HepG2 (cell line): ENCODE results near the gene FGF1. TPM values are rescaled to one million over a fixed set of nuclear protein-coding genes. Genes with fewer than 3 reads are reported as not detected.

Experiments
- ATAC-seq: fragments of 200-7000 bp; cut with Tn5 transposase; 3 replicates; pipeline ENCODE4 v1.9.1; 2020; ENCODE audit warnings: mild to moderate bottlenecking, moderate library complexity
- BruUV-seq: library from RNA; stranded (reverse); fragments of 400-500 nt; replicated peaks from 2 replicates; lab custom pipeline; 2021; lab: Mats Ljungman, UMichigan
- CTCF ChIA-PET: fragments of 300-600 bp; formaldehyde crosslinking; extraction: SDS; loops from one replicate; lab custom pipeline; 2021; ENCODE audit warnings: low total read pairs, inconsistent platforms, low intra/inter-chr PET ratio; lab: Yijun Ruan, JAX
- POLR2A ChIA-PET: fragments of 350-600 bp; sonication (Branson Sonifier 250); formaldehyde crosslinking; loops from one replicate; lab custom pipeline; 2020; ENCODE audit warnings: antibody characterized with exemption, inconsistent platforms; lab: Yijun Ruan, JAX
- DNase-seq: peaks from one replicate; pipeline ENCODE4 v3.0.0-alpha.2; 2015; ENCODE audit warnings: low spot score
- FAIRE-seq: peaks from 3 replicates; lab custom pipeline; 2011; peaks lifted over from hg19 to GRCh38; lab: Jason Lieb, UNC
- H2AFZ ChIP-seq: one replicate; pipeline ENCODE4 v1.6.1; 2011; ENCODE audit warnings: low read length, inconsistent platforms
- H3K27ac ChIP-seq: fragments of 300-600 bp; 3 replicates; pipeline ENCODE4 v1.8.0; 2011; ENCODE audit warnings: mixed run types, mild to moderate bottlenecking, mixed read lengths, low read length, inconsistent platforms; ENCODE audit not compliant: insufficient read depth; ENCODE audit errors: extremely low read length
- H3K27me3 ChIP-seq, 2 experiments: fragments of 200-600 bp in 1 of 2; 2 replicates in 1 of 2; 3 replicates in 1 of 2; pipeline versions ENCODE4 v1.6.0 to v1.8.0; 2011; ENCODE audit warnings: low read length in 2 of 2, mild to moderate bottlenecking in 2 of 2, moderate library complexity in 2 of 2, inconsistent platforms in 1 of 2; ENCODE audit not compliant: insufficient read depth in 2 of 2, control insufficient read depth in 1 of 2
- H3K36me3 ChIP-seq, 2 experiments: fragments of 200-600 bp in 1 of 2; replicated peaks in 1 of 2; 2 replicates in 1 of 2; 3 replicates in 1 of 2; pipeline versions ENCODE4 v1.5.1 to v1.8.0; 2011; ENCODE audit warnings: low read length in 2 of 2, inconsistent platforms in 1 of 2; ENCODE audit not compliant: insufficient read depth in 2 of 2, control insufficient read depth in 1 of 2
- H3K4me1 ChIP-seq: 2 replicates; pipeline ENCODE4 v1.5.1; 2012; ENCODE audit warnings: low read length, inconsistent platforms; ENCODE audit not compliant: insufficient read depth
- H3K4me2 ChIP-seq: 2 replicates; pipeline ENCODE4 v1.6.0; 2011; ENCODE audit warnings: low read depth, low read length, inconsistent platforms
- H3K4me3 ChIP-seq, 3 experiments: fragments of 200-600 bp in 1 of 3; sonication (generic), shearing (Covaris generic) in 1 of 3; replicated peaks in 1 of 3; 2 replicates each; pipeline ENCODE4 v1.5.1; 2011 to 2016; ENCODE audit warnings: low read length in 3 of 3, inconsistent platforms in 2 of 3, low read depth in 2 of 3, mild to moderate bottlenecking in 2 of 3, control low read depth in 1 of 3, mixed read lengths in 1 of 3; ENCODE audit not compliant: insufficient read depth in 1 of 3
- H3K79me2 ChIP-seq: one replicate; pipeline ENCODE4 v1.6.1; 2011; ENCODE audit warnings: low read length, inconsistent platforms; ENCODE audit not compliant: insufficient read depth
- H3K9ac ChIP-seq: 2 replicates; pipeline ENCODE4 v1.6.0; 2011; ENCODE audit warnings: mild to moderate bottlenecking, low read depth, low read length, inconsistent platforms; ENCODE audit not compliant: insufficient read depth
- H3K9me3 ChIP-seq: 2 replicates; pipeline ENCODE4 v1.5.1; 2012; ENCODE audit warnings: mild to moderate bottlenecking, low read length
- H4K20me1 ChIP-seq: 2 replicates; pipeline ENCODE4 v1.6.0; 2011; ENCODE audit warnings: inconsistent platforms, mild to moderate bottlenecking, low read length, moderate library complexity; ENCODE audit not compliant: insufficient read depth
- HOXD1 ChIP-seq: sonication (generic); formaldehyde crosslinking; IDR thresholded peaks from 2 replicates; pipeline ENCODE4 v1.5.0; 2020; ENCODE audit warnings: missing genetic modification reagents
- RNF2 ChIP-seq: fragments of 450-650 bp; conservative IDR thresholded peaks from 2 replicates; pipeline ENCODE4 v1.6.1; 2016; ENCODE audit warnings: low read depth
- SP2 ChIP-seq: sonication (generic); formaldehyde crosslinking; IDR thresholded peaks from 2 replicates; pipeline ENCODE4 v1.5.1; 2020; ENCODE audit warnings: mild to moderate bottlenecking, missing genetic modification reagents
- ZBTB21 ChIP-seq: sonication (generic); formaldehyde crosslinking; IDR thresholded peaks from 2 replicates; pipeline ENCODE4 v1.4.0; 2020; ENCODE audit warnings: missing genetic modification reagents
- ZNF451 ChIP-seq: sonication (generic); formaldehyde crosslinking; IDR thresholded peaks from 2 replicates; pipeline ENCODE4 v1.5.0; 2020; ENCODE audit warnings: mild to moderate bottlenecking, missing genetic modification reagents
- WGBS: methylation state at CpG from one replicate; pipeline ENCODE4 v1.1.6; 2017; ENCODE audit warnings: low lambda C conversion rate; 5-methylcytosine and 5-hydroxymethylcytosine counted together
- in situ Hi-C: cut with HindIII; loops from 2 replicates; pipeline ENCODE4 v1.10.0; 2017; ENCODE audit warnings: low pct_unique_long_range_greater_than_20kb; ENCODE audit not compliant: extremely low pct_ligation_motif_present
- intact Hi-C: fragments of 100-400 bp; cut with micrococcal nuclease; formaldehyde crosslinking; loops from one replicate; pipeline ENCODE4 v1.10.0; 2022; ENCODE audit not compliant: unreplicated experiment
- polyA plus RNA-seq, 8 experiments: library from polyadenylated mRNA; depleted of rRNA in 3 of 8; stranded (reverse) in 7 of 8; unstranded in 1 of 8; fragments of >200 nt; fragmentation: Illumina TruSeq in 4 of 8; extraction: Trizol in 4 of 8; gene quantifications; 2 replicates each; pipeline versions ENCODE4 v1.2.1 to v1.2.3, GENCODE V29; 2011 to 2016; ENCODE audit warnings: low read depth in 4 of 8, missing spikeins in 1 of 8, mixed read lengths in 1 of 8; ENCODE audit not compliant: insufficient read depth in 1 of 8
- total RNA-seq, 5 experiments: library from RNA; depleted of rRNA; stranded (reverse); fragments of >200 nt; fragmentation: Illumina TruSeq; extraction: Trizol; gene quantifications; 2 replicates each; pipeline ENCODE4 v1.2.3, GENCODE V29; 2016; ENCODE audit warnings: low read depth in 1 of 5
- TF ChIP-seq, protein P1 (sequence below): sonication (generic); formaldehyde crosslinking; IDR thresholded peaks from 2 replicates; pipeline ENCODE4 v1.4.0; 2020; ENCODE audit warnings: missing genetic modification reagents
- TF ChIP-seq, protein P2 (sequence below): sonication (generic); formaldehyde crosslinking; IDR thresholded peaks from 2 replicates; pipeline ENCODE4 v1.5.0; 2020; ENCODE audit warnings: missing genetic modification reagents
- TF ChIP-seq, protein P3 (sequence below): sonication (generic); formaldehyde crosslinking; IDR thresholded peaks from 2 replicates; pipeline ENCODE4 v1.5.0; 2020; ENCODE audit warnings: missing genetic modification reagents, mild to moderate bottlenecking, borderline replicate concordance
- TF ChIP-seq, protein P4 (sequence below): sonication (generic); formaldehyde crosslinking; IDR thresholded peaks from 2 replicates; pipeline ENCODE4 v1.5.1; 2020; ENCODE audit warnings: missing genetic modification reagents, mild to moderate bottlenecking, borderline replicate concordance

The FGF1 gene
- total and polyA plus RNA-seq, 2 of the 13 experiments (the other 11 are each of a cell fraction or from before 2014, with no cell fraction given), result not detected

DNA sequence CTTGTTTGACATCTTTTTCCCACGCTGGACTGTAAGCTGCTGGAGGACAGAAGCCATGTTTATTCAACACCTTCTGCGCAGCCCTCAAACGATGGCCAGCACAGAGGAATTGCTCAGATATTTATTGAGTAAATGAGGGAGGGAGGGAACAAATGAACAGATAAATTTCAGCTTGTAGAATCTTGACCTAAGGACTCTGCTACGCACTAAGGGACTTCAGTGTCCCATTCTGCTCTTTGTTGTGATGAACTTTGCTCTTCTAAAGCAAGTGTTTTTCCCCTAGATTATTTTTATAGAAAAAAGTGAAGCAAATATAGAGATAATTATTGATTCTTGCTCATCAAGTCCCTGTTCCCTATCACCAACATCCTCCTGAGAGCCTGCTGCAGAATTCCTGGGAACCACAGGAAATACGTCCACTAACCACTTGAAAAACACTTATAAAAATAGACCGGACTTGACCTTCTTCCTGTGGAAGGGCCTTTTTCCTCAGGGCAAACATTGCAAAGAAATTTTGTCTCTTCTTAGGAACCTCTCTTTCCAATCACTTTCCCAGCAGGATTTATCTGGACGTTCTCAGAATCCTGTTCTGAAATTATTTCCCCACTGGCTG lies 54.9 kb downstream of the FGF1 start (continued):
- TF ChIP-seq, protein P1, sequence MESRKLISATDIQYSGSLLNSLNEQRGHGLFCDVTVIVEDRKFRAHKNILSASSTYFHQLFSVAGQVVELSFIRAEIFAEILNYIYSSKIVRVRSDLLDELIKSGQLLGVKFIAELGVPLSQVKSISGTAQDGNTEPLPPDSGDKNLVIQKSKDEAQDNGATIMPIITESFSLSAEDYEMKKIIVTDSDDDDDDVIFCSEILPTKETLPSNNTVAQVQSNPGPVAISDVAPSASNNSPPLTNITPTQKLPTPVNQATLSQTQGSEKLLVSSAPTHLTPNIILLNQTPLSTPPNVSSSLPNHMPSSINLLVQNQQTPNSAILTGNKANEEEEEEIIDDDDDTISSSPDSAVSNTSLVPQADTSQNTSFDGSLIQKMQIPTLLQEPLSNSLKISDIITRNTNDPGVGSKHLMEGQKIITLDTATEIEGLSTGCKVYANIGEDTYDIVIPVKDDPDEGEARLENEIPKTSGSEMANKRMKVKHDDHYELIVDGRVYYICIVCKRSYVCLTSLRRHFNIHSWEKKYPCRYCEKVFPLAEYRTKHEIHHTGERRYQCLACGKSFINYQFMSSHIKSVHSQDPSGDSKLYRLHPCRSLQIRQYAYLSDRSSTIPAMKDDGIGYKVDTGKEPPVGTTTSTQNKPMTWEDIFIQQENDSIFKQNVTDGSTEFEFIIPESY (CRISPR knock-in tag), result no peak
- no peak for TF ChIP-seq ZBTB21 (CRISPR knock-in tag)
- TF ChIP-seq, protein P2, sequence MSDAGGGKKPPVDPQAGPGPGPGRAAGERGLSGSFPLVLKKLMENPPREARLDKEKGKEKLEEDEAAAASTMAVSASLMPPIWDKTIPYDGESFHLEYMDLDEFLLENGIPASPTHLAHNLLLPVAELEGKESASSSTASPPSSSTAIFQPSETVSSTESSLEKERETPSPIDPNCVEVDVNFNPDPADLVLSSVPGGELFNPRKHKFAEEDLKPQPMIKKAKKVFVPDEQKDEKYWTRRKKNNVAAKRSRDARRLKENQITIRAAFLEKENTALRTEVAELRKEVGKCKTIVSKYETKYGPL (CRISPR knock-in tag), result no peak
- no peak for TF ChIP-seq ZNF451
- no peak for TF ChIP-seq SP2 (CRISPR knock-in tag)
- no peak for TF ChIP-seq RNF2
- TF ChIP-seq HOXD1 (CRISPR knock-in tag), result no peak

DNA sequence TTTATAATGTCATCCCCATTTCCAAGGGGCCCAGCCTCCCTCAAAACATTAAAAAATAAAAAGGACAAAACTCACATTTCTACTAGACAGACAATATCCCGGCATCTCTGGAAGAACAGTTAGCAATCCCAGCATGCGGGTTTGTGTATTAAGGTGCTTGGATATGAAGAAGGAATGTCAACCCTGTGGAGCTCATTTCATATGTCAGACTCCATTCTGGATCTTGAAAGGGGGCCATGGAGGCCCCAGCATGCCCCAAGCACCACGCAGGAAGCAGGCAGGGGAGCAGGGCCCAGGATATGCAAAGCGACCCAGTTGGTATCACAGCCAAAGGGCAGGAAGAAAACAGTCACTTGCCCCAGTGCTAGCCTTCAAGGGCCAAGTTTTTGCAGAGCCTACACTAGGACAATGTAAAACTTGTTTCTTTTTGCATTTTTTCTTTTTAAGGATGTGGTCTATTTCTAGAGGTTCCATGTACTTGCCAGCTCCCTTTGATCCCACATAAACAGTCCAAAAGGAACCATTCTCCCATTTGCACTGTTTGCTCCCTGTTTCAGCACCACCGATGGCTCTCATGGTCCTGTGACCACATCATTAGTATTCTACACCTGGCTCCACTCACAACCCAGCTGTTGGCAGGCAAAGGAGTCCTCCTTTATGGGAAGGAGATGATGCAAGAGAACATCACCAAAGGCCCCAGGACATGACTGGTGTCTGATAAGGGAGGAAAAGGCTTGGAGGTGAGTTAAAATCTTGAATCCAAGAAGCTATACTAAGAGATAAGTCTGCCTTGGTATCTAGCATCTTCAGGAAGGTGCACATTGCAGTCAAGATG lies 58.3 kb downstream of the FGF1 start:
- H3K36me3 ChIP-seq, result no peaks in the 10 kb centered on the region
- POLR2A ChIA-PET, result no interaction called here
- 70% methylated on average over 5 of the region's 5 CpGs for WGBS
- ATAC-seq (no peak), FAIRE-seq (no peak), DNase-seq (no peak)
- H3K9ac ChIP-seq, result no peak overlapping the region
- no peaks in the 10 kb centered on the region for H3K27me3 ChIP-seq
- H4K20me1 ChIP-seq, result no peaks in the 10 kb centered on the region
- H3K4me2 ChIP-seq, result no peak overlapping the region
- intact Hi-C loops (no loop called here), in situ Hi-C loops (no loop called here)
- H3K27ac ChIP-seq, result no peak overlapping the region
- H3K79me2 ChIP-seq, result no peaks in the 10 kb centered on the region
- H2AFZ ChIP-seq, result no peak overlapping the region
- no peaks in the 10 kb centered on the region for H3K4me1 ChIP-seq
- no TSS peak for BruUV-seq
- no peaks in the 10 kb centered on the region for H3K9me3 ChIP-seq
- H3K4me3 ChIP-seq, result no peak overlapping the region
- TF ChIP-seq, protein P3, sequence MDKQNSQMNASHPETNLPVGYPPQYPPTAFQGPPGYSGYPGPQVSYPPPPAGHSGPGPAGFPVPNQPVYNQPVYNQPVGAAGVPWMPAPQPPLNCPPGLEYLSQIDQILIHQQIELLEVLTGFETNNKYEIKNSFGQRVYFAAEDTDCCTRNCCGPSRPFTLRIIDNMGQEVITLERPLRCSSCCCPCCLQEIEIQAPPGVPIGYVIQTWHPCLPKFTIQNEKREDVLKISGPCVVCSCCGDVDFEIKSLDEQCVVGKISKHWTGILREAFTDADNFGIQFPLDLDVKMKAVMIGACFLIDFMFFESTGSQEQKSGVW (CRISPR knock-in tag), result no peak
- TF ChIP-seq, protein P4, sequence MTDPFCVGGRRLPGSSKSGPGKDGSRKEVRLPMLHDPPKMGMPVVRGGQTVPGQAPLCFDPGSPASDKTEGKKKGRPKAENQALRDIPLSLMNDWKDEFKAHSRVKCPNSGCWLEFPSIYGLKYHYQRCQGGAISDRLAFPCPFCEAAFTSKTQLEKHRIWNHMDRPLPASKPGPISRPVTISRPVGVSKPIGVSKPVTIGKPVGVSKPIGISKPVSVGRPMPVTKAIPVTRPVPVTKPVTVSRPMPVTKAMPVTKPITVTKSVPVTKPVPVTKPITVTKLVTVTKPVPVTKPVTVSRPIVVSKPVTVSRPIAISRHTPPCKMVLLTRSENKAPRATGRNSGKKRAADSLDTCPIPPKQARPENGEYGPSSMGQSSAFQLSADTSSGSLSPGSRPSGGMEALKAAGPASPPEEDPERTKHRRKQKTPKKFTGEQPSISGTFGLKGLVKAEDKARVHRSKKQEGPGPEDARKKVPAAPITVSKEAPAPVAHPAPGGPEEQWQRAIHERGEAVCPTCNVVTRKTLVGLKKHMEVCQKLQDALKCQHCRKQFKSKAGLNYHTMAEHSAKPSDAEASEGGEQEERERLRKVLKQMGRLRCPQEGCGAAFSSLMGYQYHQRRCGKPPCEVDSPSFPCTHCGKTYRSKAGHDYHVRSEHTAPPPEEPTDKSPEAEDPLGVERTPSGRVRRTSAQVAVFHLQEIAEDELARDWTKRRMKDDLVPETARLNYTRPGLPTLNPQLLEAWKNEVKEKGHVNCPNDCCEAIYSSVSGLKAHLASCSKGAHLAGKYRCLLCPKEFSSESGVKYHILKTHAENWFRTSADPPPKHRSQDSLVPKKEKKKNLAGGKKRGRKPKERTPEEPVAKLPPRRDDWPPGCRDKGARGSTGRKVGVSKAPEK, result no peak
- CTCF ChIA-PET, result no interaction called here
